ENCODE data around the gene CLEC2A.
A peak's percentile ranks its signal among the peaks of the same experiment; 100 is the strongest.
"Not testable (repeated sequence)": the region's sequence is repeated elsewhere in the genome, so short reads cannot be mapped to it uniquely, and the experiment has no call there.

The CLEC2A gene

GRCh38 chr12:9932270-9932669 is at the start of gene CLEC2A:
CLEC2A (minus strand) TSS chr12:9932370; CDS start chr12:9932329, 41 bp downstream.
- DNase-seq: no peak

- DNase-seq: no peak
Observed at GRCh38 chr12:9980126-9980525, 48.0 kb upstream of the CLEC2A start.

GRCh38 chr12:9977916-9978315 is 45.7 kb upstream of the CLEC2A start:
- no peak for DNase-seq

GRCh38 chr12:9976626-9977025 is 44.5 kb upstream of the CLEC2A start:
- DNase-seq: not testable (repeated sequence)

GRCh38 chr12:9975614-9976013 is 43.4 kb upstream of the CLEC2A start:
- DNase-seq: no peak

- not testable (repeated sequence) for DNase-seq
Observed at GRCh38 chr12:9974731-9975130, 42.6 kb upstream of the CLEC2A start.

- no peak for DNase-seq
Observed at GRCh38 chr12:9973949-9974348, 41.8 kb upstream of the CLEC2A start.

- no peak for DNase-seq
Observed at GRCh38 chr12:9971181-9971580, 39.0 kb upstream of the CLEC2A start, which contains the start of gene CLEC12A. CLEC12A (plus strand) TSS chr12:9971409; CDS start chr12:9971597, 188 bp downstream.

GRCh38 chr12:9969673-9970072 is 37.5 kb upstream of the CLEC2A start:
- no peak for DNase-seq

GRCh38 chr12:9961901-9962300 is 29.7 kb upstream of the CLEC2A start:
- no peak for DNase-seq

GRCh38 chr12:9961106-9961505 is 28.9 kb upstream of the CLEC2A start:
- DNase-seq: no peak

GRCh38 chr12:9960590-9960989 is 28.4 kb upstream of the CLEC2A start:
- DNase-seq: no peak

GRCh38 chr12:9957834-9958233 is 25.7 kb upstream of the CLEC2A start:
- DNase-seq: no peak

- DNase-seq: not testable (repeated sequence)
Observed at GRCh38 chr12:9952954-9953729, 21.0 kb upstream of the CLEC2A start.

- no peak for DNase-seq
Observed at GRCh38 chr12:9951026-9951675, 19.0 kb upstream of the CLEC2A start.

GRCh38 chr12:9948606-9949296 is 16.6 kb upstream of the CLEC2A start:
- no peak for DNase-seq

- no peak for DNase-seq
Observed at GRCh38 chr12:9947674-9948073, 15.5 kb upstream of the CLEC2A start.

GRCh38 chr12:9944391-9944790 is 12.2 kb upstream of the CLEC2A start:
- no peak for DNase-seq

GRCh38 chr12:9943240-9943639 is 11.1 kb upstream of the CLEC2A start:
- peak in 16 of 56 donors; percentile 2 to 58 (median 22) for DNase-seq

- no peak for DNase-seq
Observed at GRCh38 chr12:9941838-9942237, 9.7 kb upstream of the CLEC2A start.

- DNase-seq: no peak
Observed at GRCh38 chr12:9940375-9940774, 8.2 kb upstream of the CLEC2A start.

- no peak for DNase-seq
Observed at GRCh38 chr12:9936591-9936990, 4.4 kb upstream of the CLEC2A start.
